Breast epithelium (tissue), 4 donors: Measurements from ENCODE around the gene DTYMK. TPM values are rescaled to one million over a fixed set of nuclear protein-coding genes. Genes with fewer than 3 reads are reported as not detected.

ENCODE experiments used
- DNase-seq, 2 donors: peaks; one replicate each; pipeline ENCODE4 v3.0.0-alpha.2; 2019; ENCODE audit warnings: low spot score in 2 of 2
- H3K27ac ChIP-seq, 2 donors: fragments of 200-600 bp; sonication (generic) in 1 of 2; one replicate each; pipeline ENCODE4 v1.5.1; 2016 to 2019; ENCODE audit warnings: mild to moderate bottlenecking in 1 of 2
- H3K27me3 ChIP-seq, 2 donors: fragments of 200-600 bp; sonication (generic) in 1 of 2; one replicate each; pipeline versions ENCODE4 v1.5.1 to v1.6.0; 2017 to 2019; ENCODE audit warnings: control low read depth in 1 of 2, mild to moderate bottlenecking in 1 of 2
- H3K36me3 ChIP-seq: fragments of 200-600 bp; one replicate; pipeline ENCODE4 v1.5.1; 2019
- H3K4me1 ChIP-seq, 2 donors: fragments of 200-600 bp; sonication (generic); one replicate each; pipeline ENCODE4 v1.5.1; 2016 to 2019; ENCODE audit warnings: control low read depth in 1 of 2
- H3K4me3 ChIP-seq, 3 donors: fragments of 200-600 bp; sonication (generic); 1 replicate in 2 of 3; 2 replicates in 1 of 3; pipeline ENCODE4 v1.5.1; 2016 to 2019; ENCODE audit warnings: mild to moderate bottlenecking in 3 of 3, moderate library complexity in 2 of 3
- H3K9me3 ChIP-seq, 2 donors: fragments of 200-600 bp; sonication (generic) in 1 of 2; one replicate each; pipeline ENCODE4 v1.5.1; 2016 to 2019; ENCODE audit warnings: control low read depth in 1 of 2
- CTCF ChIP-seq, 3 donors: fragments of 450-650 bp; IDR thresholded peaks; one replicate each; pipeline ENCODE4 v1.5.1; 2016 to 2017; ENCODE audit warnings: antibody characterized with exemption in 3 of 3, mild to moderate bottlenecking in 3 of 3, moderate library complexity in 3 of 3
- POLR2A ChIP-seq: fragments of 450-650 bp; IDR thresholded peaks from one replicate; pipeline ENCODE4 v1.6.1; 2016; ENCODE audit warnings: antibody characterized with exemption, mild to moderate bottlenecking, moderate library complexity
- POLR2AphosphoS5 ChIP-seq, 3 donors: sonication (generic); formaldehyde crosslinking; IDR thresholded peaks; one replicate each; pipeline ENCODE4 v1.6.1; 2017; ENCODE audit warnings: antibody characterized with exemption in 3 of 3
- intact Hi-C: fragments of 100-400 bp; cut with DNase I; formaldehyde crosslinking; loops from one replicate; pipeline ENCODE4 v1.15.1; 2023; ENCODE audit warnings: low total_unique reads
- total RNA-seq, 3 donors: library from RNA; depleted of rRNA; stranded (reverse); fragments of >200 nt; gene quantifications; one replicate each; pipeline ENCODE4 v1.1.0, GENCODE V29; 2016

The DTYMK gene
- total RNA-seq, 3 donors from 2014 or later = 16.8 to 23.2 (median 19.7) TPM

- DNase-seq = no peak
- peaks cover 9 to 10% of the 10 kb centered on the region in 2 donors for H3K4me1 ChIP-seq
- no peaks in the 10 kb centered on the region for H3K9me3 ChIP-seq
- intact Hi-C loops = no loop called here
- H3K36me3 ChIP-seq = no peaks in the 10 kb centered on the region
- H3K27ac ChIP-seq = peak overlapping the region; percentile 90 to 95
- peak overlapping the region; percentile 93 to 94 (median 93) for H3K4me3 ChIP-seq
- TF ChIP-seq CTCF (IDR thresholded peaks at IDR 0.05) (no peak), POLR2AphosphoS5 (IDR thresholded peaks at IDR 0.05) (no peak), POLR2A (no peak)
- no peaks in the 10 kb centered on the region for H3K27me3 ChIP-seq
Observed at GRCh38 chr2:241686324-241686649, 328 bp downstream of the DTYMK start.

GRCh38 chr2:241680827-241681599 is 5.6 kb downstream of the DTYMK start:
- Histone ChIP-seq H3K27ac (peak overlapping the region in 1 of 2 donors; percentile 58), H3K4me3 (no peak overlapping the region), H3K27me3 (no peaks in the 10 kb centered on the region), H3K9me3 (no peaks in the 10 kb centered on the region), H3K36me3 (no peaks in the 10 kb centered on the region), H3K4me1 (peaks cover 0 to 3% of the 10 kb centered on the region in 2 donors)
- TF ChIP-seq POLR2A (no peak), POLR2AphosphoS5 (IDR thresholded peaks at IDR 0.05) (no peak), CTCF (IDR thresholded peaks at IDR 0.05) (no peak)
- no peak for DNase-seq
- intact Hi-C loops = no loop called here

GRCh38 chr2:241680044-241680443 is 6.6 kb downstream of the DTYMK start:
- TF ChIP-seq CTCF (IDR thresholded peaks at IDR 0.05) = no peak
- TF ChIP-seq POLR2A = no peak
- DNase-seq = no peak
- Histone ChIP-seq H3K9me3 (no peaks in the 10 kb centered on the region), H3K36me3 (no peaks in the 10 kb centered on the region), H3K27ac (peak overlapping the region in 1 of 2 donors; percentile 58), H3K27me3 (no peaks in the 10 kb centered on the region), H3K4me3 (no peak overlapping the region), H3K4me1 (no peaks in the 10 kb centered on the region)
- intact Hi-C loops = no loop called here

- no peaks in the 10 kb centered on the region for H3K36me3 ChIP-seq
Observed at GRCh38 chr2:241678784-241679540, 7.7 kb downstream of the DTYMK start.

More at GRCh38 chr2:241678784-241679540, 7.7 kb downstream of the DTYMK start:
- Histone ChIP-seq H3K27ac (peak overlapping the region; percentile 61 to 68), H3K27me3 (no peaks in the 10 kb centered on the region), H3K9me3 (no peaks in the 10 kb centered on the region), H3K4me3 (no peak overlapping the region), H3K4me1 (no peaks in the 10 kb centered on the region)
- intact Hi-C loops = no loop called here
- no peak for DNase-seq
- TF ChIP-seq POLR2A = no peak
- no peak for TF ChIP-seq POLR2AphosphoS5 (IDR thresholded peaks at IDR 0.05)
- TF ChIP-seq CTCF (IDR thresholded peaks at IDR 0.05) = no peak
